HG03159 (cell line): ENCODE results near the gene NDUFB2.
"Not testable (repeated sequence)": the region's sequence is repeated elsewhere in the genome, so short reads cannot be mapped to it uniquely, and the experiment has no call there.

ENCODE experiments used
- ATAC-seq: cut with Tn5 transposase; IDR thresholded peaks from one replicate; pipeline ENCODE4 v1.9.1; 2021; ENCODE audit warnings: mild to moderate bottlenecking, moderate library complexity; ENCODE audit not compliant: unreplicated experiment

NDUFB2 gene

DNA sequence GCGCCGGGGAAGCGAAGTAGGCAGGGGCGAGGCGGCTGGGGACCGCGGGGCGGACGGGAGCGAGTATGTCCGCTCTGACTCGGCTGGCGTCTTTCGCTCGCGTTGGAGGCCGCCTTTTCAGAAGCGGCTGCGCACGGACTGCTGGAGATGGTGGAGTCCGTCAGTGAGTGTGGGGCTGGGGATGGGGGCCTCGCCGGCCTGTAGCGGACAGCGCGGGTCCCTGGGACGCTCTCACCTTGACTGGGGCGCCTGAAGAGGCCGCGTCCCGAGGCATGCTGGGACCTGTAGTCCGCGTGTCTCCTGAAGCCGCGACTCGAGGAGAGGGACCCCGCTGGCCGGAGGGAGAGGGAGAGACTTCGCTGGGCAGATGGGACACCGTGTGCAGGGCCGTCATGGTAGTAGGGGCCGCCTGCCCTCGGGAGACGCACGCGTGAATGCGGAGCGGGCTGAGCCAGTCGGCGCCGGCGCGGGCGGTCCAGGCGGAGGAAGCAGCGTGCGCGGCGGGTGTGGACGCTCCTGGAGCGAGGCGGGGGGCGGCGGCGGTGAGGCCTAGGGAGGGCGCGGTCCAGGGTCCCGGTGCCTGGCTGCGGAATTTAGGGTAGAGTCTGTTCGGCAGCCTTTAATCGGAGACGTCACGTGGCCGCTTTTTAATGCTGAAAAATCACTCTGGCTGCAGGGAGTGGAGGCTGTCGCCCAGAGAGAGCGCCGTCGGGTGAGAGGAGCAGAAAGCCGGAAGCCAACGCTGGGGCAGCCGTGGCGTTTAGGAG lies at the start of gene NDUFB2:
Gene NDUFB2 (plus strand): TSS at position 29 of the 767 bp plus-strand sequence. CDS start 37 bp downstream, at position 66.
- peak; percentile 91 for ATAC-seq

DNA sequence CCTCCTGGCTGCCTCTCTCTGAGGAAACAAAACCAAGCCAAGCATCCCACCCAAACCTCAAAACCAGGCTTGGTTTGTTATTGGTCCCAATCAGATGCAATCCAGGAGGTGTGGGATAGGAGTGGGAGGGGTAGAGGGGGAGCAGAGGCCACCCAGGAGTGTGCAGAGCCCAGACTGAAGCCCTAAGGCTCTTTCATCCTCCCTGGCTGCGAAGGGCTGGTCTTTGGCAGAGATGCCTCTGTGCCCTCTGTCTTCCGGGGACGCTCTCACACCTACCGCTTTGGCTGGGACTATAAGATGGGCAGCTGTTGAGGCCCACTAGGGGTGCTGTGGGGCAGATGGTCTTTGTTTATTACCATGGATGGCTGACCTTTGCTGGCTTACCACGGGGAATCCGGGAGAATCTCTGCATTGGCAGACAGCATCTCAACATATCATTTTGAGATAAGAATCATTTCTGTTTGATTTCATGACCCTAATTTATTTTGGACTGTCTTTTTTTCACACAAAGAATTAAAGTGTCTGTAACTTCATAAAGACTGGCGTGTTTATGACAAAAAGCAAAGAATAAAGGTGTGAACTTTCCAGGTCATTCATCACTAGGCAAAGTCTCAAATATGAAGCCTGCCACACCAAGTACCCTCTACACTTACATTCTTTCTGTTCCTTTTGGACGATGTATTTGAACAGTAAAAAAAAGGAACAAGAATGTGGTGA lies 49.4 kb upstream of the NDUFB2 start:
- ATAC-seq: peak; percentile 87

- no peak for ATAC-seq
Observed at GRCh38 chr7:140649556-140650205, 46.8 kb upstream of the NDUFB2 start.

DNA sequence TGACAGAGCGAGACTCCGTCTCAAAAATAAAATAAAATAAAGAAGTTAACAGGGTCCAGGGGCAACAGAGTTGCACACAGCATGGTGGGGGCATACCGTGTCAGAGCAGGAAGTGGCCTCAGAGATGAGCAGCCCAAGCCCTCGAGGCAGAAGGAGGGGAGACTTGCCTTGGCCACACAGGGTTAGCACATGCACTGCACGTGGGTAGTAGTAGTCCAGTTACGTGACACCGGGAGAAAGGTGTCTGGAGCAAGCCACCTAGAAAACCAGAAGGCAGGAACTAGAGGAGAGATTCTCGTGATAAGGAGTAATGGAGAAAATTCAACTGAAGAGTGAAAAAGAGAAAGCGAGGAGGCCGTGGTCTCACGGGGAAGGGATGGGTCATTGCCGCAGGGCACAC lies 46.1 kb upstream of the NDUFB2 start:
- ATAC-seq: no peak

GRCh38 chr7:140653319-140654108 lies 43.0 kb upstream of the NDUFB2 start:
- no peak for ATAC-seq

- no peak for ATAC-seq
Observed at GRCh38 chr7:140654109-140654387, 42.5 kb upstream of the NDUFB2 start.

DNA sequence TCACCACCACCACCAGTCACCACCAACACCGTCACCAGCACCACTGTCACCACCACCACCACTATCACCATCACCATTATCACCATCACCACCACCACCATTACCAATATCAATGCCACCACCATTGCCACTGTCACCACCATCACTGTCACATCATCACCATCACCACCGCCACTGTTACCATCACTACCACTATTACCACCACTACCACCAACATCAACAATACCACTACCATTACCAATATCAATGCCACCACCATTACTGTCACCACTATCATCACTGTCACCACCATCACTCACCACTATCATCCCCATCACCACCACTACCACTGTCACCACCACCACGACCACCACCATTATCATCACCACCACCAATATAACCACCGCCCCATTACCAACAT lies 41.8 kb upstream of the NDUFB2 start:
- no peak for ATAC-seq

DNA sequence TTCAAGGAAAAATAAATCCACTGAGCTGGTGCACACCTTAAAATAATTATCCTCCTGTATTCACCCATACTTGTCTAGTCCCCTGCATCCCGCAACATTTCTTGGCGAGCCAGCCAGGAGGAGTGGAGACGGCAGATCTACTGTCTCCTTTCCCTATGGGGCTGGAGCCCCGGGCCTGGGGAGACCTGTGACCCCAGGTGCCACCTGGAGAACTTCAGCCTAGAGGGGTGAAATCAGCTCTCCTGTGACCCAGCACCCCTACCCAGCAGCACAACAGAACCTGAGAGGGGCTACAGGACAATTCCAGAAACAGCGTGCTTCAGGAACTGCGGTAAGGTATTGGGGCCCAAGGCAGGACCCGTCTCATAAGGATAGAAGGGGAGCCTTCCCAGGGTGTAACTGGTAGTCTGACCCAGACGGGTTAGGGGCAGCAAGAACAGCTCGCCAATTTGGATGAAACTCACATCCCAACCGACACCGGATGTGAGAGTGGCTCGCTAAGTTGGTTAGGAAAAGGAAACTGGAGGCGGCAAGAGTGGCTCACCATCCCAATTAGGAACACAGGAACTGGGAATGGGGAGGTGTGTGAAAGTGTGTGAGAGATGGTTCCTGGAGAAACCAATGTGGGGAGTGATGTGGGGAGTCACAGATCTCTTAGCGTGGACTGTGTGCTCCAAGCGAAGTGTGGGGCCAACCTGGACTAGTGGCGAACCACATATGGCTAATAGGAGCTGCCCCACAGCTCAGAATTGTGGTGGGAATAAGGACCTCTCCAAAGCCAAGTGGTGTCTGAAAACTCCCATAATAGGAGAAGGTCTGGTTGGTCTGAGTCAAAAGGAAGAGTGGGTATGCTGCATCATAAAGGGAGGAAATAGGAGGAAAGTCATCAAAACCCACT lies 40.7 kb upstream of the NDUFB2 start:
- no peak for ATAC-seq

- ATAC-seq: peak; percentile 93
Observed at GRCh38 chr7:140656548-140657515, 39.7 kb upstream of the NDUFB2 start.

- ATAC-seq: no peak
Observed at GRCh38 chr7:140657891-140658290, 38.6 kb upstream of the NDUFB2 start.

DNA sequence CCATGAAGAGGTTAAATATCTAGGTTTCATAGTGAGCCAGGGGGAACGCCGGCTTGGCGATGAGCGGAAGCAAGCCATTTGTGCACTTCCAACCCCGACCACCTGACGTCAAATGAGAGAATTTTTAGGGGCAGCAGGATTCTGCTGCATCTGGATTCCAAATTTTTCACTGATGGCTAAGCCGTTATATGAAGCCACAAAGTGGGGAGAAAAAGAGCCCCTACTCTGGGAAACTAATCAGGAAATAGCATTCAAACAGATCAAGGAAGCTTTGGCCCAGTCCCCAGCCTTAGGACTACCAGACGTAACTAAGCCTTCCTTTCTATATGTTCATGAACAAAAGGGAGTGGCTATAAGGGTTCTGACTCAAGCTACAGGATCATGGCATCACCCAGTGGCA lies 36.7 kb upstream of the NDUFB2 start:
- no peak for ATAC-seq

DNA sequence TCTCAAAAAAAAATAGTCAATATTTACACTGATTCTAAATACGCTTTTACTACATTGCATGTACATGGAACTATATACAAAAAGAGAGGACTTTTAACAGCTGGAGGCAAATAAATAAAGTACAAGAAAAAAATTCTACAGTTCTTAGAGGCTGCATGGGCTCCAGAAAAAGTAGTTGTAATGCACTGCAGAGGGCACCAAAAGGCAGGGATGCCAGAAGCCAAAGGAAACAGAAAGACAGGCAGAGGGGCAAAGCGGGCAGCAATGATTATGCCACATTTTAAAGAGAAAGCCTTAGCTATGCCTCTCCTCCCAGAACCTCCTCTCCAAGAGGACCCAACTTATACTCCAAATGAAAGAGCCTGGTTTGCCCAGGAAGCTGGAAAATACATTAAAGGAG lies 35.4 kb upstream of the NDUFB2 start:
- ATAC-seq: no peak

- ATAC-seq: not testable (repeated sequence)
Observed at GRCh38 chr7:140662938-140663337, 33.6 kb upstream of the NDUFB2 start.

DNA sequence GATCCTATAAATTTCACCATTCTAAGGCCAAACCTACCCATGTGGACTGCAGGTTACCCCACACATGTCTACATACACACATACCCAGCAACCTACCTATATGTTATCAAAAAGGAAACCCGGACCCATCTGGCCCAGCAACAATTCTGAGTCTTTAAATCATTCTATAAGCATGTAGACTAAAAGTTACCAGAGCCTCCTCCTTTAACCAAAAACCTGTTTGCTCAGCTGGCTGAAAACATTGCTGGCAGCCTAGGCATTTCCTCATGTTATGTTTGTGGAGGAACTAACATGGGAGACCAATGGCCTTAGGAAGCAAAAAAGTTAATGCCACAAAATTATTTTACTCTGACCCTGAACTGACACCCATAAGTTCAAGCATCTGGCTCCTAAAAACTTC lies 29.0 kb upstream of the NDUFB2 start:
- no peak for ATAC-seq

DNA sequence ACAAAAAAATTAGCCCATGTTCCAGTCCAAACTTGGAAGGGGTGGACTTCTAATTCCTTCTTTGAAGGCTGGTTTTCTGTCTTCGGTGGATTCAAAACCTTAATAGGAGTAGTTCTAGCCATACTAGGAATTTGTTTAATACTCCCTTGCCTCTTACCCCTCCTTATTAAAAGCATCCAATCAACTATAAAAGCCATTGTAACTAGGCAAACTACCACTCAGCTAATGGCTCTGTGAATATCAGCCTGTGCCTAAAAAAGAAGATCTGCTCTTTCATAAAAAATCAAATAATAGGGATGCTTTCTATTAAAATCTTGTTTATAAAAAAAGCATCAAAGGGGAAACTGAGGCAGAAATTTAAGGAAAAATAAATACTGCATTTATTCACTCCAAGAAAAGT lies 27.9 kb upstream of the NDUFB2 start:
- ATAC-seq: no peak

- ATAC-seq: no peak
Observed at GRCh38 chr7:140669352-140669751, 27.2 kb upstream of the NDUFB2 start.

DNA sequence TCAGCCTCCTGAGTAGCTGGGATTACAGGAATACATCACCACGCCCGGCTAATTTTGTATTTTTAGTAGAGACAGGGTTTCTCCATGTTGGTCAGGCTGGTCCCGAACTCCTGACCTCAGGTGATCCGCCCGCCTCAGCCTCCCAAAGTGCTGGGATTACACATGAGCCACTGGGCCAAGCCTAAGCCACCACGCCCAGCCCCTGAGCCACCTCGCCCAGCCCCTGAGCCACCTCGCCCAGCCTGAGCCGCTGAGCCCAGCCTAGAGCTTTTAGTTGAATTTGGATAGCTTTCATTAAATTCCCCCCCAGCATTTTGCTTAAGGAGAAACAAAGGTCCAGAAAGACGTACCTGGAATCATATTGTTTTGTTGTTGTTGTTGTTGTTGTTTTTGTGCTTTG lies 26.6 kb upstream of the NDUFB2 start:
- not testable (repeated sequence) for ATAC-seq

DNA sequence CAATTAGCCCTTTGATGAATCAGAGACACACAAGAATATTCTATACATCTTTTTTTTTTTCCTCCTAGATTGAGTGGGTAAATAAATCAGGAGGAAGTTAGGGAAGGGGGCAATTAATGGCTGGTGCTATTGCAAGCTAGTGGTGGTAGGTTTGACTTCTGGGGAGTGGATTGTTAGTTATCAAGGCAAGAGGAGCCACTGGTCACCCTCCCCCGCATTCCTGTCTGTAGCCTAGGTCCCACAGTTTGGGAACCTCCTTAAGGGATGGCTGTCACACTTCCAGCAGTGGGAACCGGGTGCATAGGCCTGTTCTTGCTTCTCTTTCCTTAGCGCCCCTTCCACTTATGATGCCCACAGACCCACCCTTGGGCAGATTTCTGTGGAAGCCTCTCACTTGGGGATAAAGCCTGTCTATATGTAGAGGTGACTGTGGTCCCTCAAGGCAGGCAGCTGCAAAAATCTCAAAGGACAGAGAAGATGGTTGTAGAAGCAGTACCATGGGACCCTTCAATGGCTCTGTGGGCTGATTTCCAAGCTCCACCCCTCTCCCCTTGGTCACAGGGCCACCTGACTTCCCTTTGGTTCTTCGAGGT lies 26.1 kb upstream of the NDUFB2 start:
- ATAC-seq: no peak

- no peak for ATAC-seq
Observed at GRCh38 chr7:140671966-140672365, 24.5 kb upstream of the NDUFB2 start.
